Adipocyte (in vitro differentiated cells): Measurements from ENCODE around the gene CCNT1.
A peak's percentile ranks its signal among the peaks of the same experiment; 100 is the strongest.
"Not testable (repeated sequence)": the region's sequence is repeated elsewhere in the genome, so short reads cannot be mapped to it uniquely, and the experiment has no call there.

Source experiments
- DNase-seq: peaks from one replicate; pipeline ENCODE4 v3.0.0-alpha.2; 2015; ENCODE audit warnings: low read depth
- H3K27me3 ChIP-seq: replicated peaks from 2 replicates; pipeline ENCODE4 v1.7.0; 2013; ENCODE audit warnings: mild to moderate bottlenecking, low read length, moderate library complexity; ENCODE audit not compliant: control insufficient read depth, insufficient read depth
- H3K36me3 ChIP-seq: 2 replicates; pipeline ENCODE4 v1.7.0; 2013; ENCODE audit warnings: low read length, mild to moderate bottlenecking, moderate library complexity; ENCODE audit not compliant: control insufficient read depth, insufficient read depth, severe bottlenecking
- H3K4me1 ChIP-seq: 2 replicates; pipeline ENCODE4 v1.7.0; 2013; ENCODE audit warnings: mild to moderate bottlenecking, low read length, moderate library complexity; ENCODE audit not compliant: control insufficient read depth, insufficient read depth
- H3K4me3 ChIP-seq: 2 replicates; pipeline ENCODE4 v1.7.0; 2013; ENCODE audit warnings: mild to moderate bottlenecking, low read length, moderate library complexity
- H3K9ac ChIP-seq: 2 replicates; pipeline ENCODE4 v1.7.0; 2013; ENCODE audit warnings: mild to moderate bottlenecking, low read length, moderate library complexity
- H3K9me3 ChIP-seq: 2 replicates; pipeline ENCODE4 v1.7.0; 2013; ENCODE audit warnings: mild to moderate bottlenecking, low read length, moderate library complexity; ENCODE audit not compliant: control insufficient read depth

Gene CCNT1

GRCh38 chr12:48690990-48691389, 25.5 kb downstream of the CCNT1 start:
- peaks cover 80% of the 10 kb centered on the region for H3K36me3 ChIP-seq
- no peaks in the 10 kb centered on the region for H3K27me3 ChIP-seq
- H3K4me1 ChIP-seq = peaks cover 25% of the 10 kb centered on the region
- no peak overlapping the region for H3K9ac ChIP-seq
- H3K9me3 ChIP-seq = no peaks in the 10 kb centered on the region
- DNase-seq = no peak
- H3K4me3 ChIP-seq = no peak overlapping the region

DNA sequence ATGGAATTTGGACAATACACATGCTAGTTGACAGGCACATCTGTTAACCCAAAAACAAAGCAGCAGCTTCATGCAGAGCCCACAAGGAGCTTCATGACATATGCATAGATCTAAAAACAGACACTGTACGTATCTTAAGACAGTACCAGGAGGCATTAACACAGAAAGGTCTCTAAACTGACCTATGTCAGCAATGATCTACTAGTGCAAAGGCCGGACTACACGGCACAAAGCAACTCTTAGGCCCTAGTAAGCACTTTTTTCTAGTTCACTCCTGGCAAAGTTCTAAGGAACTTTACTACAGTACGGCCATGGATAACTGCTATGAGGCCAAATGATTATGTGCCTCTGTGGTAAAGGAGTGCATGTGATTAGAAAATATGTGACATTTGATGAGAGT, 26.1 kb downstream of the CCNT1 start:
- H3K4me3 ChIP-seq = no peak overlapping the region
- no peaks in the 10 kb centered on the region for H3K9me3 ChIP-seq
- H3K27me3 ChIP-seq = no peaks in the 10 kb centered on the region
- peaks cover 74% of the 10 kb centered on the region for H3K36me3 ChIP-seq
- no peak overlapping the region for H3K9ac ChIP-seq
- H3K4me1 ChIP-seq = peaks cover 19% of the 10 kb centered on the region
- DNase-seq = no peak

DNA sequence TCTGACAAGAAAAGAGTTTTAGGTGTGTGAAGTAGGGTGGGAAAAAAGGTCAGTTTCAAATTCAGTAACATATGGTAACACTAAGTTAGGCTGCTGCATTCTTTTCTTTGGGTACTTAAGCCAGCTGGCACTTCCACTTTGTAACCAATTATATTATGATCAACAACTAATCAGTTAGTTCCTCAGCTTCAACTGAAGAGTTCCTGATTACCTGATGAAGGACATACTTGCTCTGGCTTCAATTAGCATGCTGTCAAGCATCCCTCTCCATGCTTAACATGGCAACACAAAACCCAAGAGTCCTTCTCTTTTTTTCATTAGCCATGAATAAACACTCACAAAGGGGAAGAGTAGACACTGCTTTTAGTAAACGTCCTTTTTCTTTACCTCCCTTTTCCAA, 27.7 kb downstream of the CCNT1 start:
- H3K4me1 ChIP-seq = peaks cover 19% of the 10 kb centered on the region
- no peak for DNase-seq
- H3K9ac ChIP-seq = no peak overlapping the region
- H3K9me3 ChIP-seq = no peaks in the 10 kb centered on the region
- H3K36me3 ChIP-seq = peaks cover 59% of the 10 kb centered on the region
- no peaks in the 10 kb centered on the region for H3K27me3 ChIP-seq
- H3K4me3 ChIP-seq = no peak overlapping the region

GRCh38 chr12:48687592-48687991, 28.9 kb downstream of the CCNT1 start:
- H3K9me3 ChIP-seq = no peaks in the 10 kb centered on the region
- H3K4me3 ChIP-seq = no peak overlapping the region
- peaks cover 16% of the 10 kb centered on the region for H3K4me1 ChIP-seq
- no peaks in the 10 kb centered on the region for H3K27me3 ChIP-seq
- H3K9ac ChIP-seq = no peak overlapping the region
- H3K36me3 ChIP-seq = peaks cover 46% of the 10 kb centered on the region
- DNase-seq = no peak

DNA sequence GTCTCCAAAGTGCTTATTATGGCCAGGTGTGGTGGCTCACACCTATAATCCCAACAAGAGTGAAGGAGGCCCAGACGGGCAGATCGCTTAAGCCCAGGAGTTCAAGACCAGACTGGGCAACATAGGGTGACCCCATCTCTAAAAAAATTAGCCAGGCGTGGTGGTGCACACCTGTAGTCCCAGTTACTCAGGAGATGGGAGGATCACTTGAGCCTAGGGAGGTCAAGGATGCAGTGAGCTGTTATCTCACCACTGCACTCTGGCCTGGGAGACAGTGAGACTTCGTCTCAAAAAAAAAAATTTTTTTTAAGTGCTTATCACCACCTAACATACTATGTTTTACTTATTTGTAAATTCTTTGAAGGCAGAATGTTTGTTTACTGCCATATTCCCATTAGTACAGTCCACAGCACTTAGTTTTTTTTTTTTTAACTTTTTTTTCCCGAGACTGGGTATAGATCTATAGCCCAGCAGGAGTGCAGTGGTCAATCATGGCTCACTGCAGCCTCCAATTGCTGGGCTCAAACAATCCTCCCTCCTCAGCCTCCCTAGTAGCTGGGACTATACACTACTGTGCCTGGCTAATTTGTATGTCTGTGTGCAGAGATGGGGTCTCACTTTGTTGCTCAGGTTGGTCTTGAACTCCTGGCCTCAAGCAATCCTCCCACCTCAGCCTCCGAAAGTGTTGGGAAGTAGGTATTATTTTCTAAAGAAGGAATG, 29.7 kb downstream of the CCNT1 start:
- Histone ChIP-seq H3K36me3 (peaks cover 39% of the 10 kb centered on the region), H3K9ac (no peak overlapping the region), H3K4me1 (peaks cover 12% of the 10 kb centered on the region), H3K9me3 (no peaks in the 10 kb centered on the region), H3K27me3 (no peaks in the 10 kb centered on the region), H3K4me3 (no peak overlapping the region)
- no peak for DNase-seq

DNA sequence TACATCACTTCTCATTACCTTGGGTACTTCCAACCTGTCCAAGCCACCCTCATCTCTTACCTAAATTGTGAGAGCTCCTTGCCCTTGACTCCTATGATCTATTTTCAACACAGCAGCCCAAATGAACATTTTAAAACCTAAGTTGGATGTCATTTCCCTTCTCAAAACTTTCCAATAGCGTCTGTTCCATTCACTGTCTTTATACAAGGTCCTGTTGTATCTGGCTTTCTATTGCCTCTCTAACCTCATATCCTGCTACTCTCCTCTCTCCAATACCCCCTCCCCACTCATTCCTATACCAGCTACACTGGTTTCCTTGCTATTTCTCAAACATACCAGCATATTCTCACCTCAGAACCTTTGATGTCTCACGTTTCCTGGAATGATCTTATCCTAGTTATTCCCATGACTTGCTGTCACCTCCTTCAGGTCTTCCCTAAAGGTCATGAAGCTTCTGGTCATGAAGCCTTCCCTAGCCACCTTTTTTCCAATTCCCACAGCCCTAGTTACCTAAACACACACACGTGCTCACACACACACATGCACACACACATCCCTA, 30.4 kb downstream of the CCNT1 start:
- H3K4me1 ChIP-seq = peaks cover 9% of the 10 kb centered on the region
- H3K4me3 ChIP-seq = no peak overlapping the region
- H3K36me3 ChIP-seq = peaks cover 36% of the 10 kb centered on the region
- no peak overlapping the region for H3K9ac ChIP-seq
- no peak for DNase-seq
- no peaks in the 10 kb centered on the region for H3K9me3 ChIP-seq
- H3K27me3 ChIP-seq = no peaks in the 10 kb centered on the region

DNA sequence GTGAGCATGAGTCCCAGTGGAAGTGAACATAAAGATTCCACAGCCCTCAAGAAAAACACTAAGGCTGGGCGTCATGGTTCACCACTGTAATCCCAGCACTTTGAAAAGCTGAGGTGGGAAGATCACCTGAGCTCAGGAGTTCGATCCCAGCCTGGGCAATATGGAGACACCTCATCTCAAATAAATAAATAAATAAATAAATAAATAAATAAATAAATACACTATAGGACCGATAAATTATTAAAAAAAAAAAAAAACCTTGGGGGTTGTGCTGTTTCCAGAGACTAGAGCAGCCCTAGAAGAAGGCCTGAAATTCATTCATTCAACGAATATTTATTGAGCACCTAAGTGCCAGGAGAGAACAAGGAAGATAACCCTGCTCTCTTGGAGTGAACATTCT, 33.0 kb downstream of the CCNT1 start:
- Histone ChIP-seq H3K4me1 (peaks cover 27% of the 10 kb centered on the region), H3K9ac (no peak overlapping the region), H3K27me3 (no peaks in the 10 kb centered on the region), H3K36me3 (peaks cover 30% of the 10 kb centered on the region), H3K4me3 (no peak overlapping the region), H3K9me3 (no peaks in the 10 kb centered on the region)
- no peak for DNase-seq

- Histone ChIP-seq H3K27me3 (no peaks in the 10 kb centered on the region), H3K9ac (no peak overlapping the region), H3K4me1 (peaks cover 33% of the 10 kb centered on the region), H3K4me3 (peak overlapping the region; percentile 92), H3K36me3 (peaks cover 32% of the 10 kb centered on the region), H3K9me3 (no peaks in the 10 kb centered on the region)
- no peak for DNase-seq
Measured at GRCh38 chr12:48682927-48683326, 33.6 kb downstream of the CCNT1 start.

GRCh38 chr12:48682533-48682905, 34.0 kb downstream of the CCNT1 start:
- Histone ChIP-seq H3K36me3 (peaks cover 33% of the 10 kb centered on the region), H3K4me3 (peak overlapping the region; percentile 92), H3K4me1 (peaks cover 37% of the 10 kb centered on the region), H3K9ac (peak overlapping the region; percentile 98)
- not testable (repeated sequence) for H3K27me3 ChIP-seq, DNase-seq, H3K9me3 ChIP-seq

DNA sequence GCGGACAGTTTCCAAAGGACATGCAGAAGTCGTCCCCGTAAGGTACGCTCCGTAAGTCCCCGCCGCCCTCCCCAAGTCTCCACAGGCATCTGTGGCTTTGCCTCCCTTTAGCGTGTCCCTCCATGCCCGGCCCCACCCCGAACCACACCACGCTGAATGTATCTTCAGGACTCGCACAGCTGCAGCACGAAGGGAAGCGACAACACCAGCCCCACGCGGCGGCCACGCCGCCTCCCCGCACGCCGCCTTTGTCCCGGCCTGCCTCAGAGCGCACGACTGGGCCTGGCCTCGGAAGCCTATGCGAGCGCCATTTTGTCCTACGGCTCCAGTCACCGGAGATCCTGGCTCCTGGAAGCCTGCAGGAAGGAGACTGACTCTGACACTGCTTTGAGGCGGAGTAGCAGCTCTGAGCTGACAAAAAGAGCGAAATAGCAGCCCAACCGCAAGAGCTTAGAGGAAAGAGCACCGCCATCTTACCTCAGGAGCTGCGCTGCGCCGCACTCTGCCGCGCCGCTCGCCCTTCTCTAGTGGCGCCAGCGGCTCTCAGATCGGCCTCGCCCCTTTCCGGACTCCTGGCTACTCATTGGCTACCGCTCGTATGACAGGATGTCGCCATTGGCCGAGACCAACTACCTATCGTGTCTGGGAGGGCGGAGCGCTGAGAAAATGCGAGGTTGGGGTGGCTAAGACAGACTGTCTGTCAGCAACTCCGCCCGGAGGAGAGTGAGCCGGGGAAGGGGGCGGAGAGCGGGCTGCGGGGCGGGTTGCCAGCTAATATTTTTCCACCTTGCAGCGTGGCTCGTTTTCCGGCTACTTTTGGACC, 34.6 kb downstream of the CCNT1 start, which contains the start of gene KANSL2:
Gene KANSL2 (minus strand): TSS at position 529 of the 823 bp plus-strand sequence. CDS start 606 bp downstream, outside the sequence.
- no peaks in the 10 kb centered on the region for H3K9me3 ChIP-seq
- peak within 1 kb of the TSS; percentile 92 for H3K4me3 ChIP-seq
- peaks cover 32% of the 10 kb centered on the region for H3K36me3 ChIP-seq
- peak within 1 kb of the TSS; percentile 98 for H3K9ac ChIP-seq
- no peaks in the 10 kb centered on the region for H3K27me3 ChIP-seq
- H3K4me1 ChIP-seq = peaks cover 41% of the 10 kb centered on the region
- peak; percentile 100 for DNase-seq

DNA sequence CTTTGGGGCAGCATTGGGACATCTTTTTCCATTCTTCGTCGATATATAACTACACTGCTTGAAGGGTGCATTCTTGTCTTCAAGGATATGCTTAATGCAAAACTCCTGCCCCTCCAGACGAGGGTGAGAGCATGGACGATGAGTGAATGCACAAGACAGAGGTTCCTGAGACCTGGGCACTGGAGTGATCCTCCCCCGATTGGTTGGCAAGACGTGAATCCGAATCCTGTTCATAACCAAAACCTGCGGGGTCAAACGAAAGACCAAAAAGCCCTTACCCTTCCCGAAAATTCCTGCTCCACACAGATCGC, 35.2 kb downstream of the CCNT1 start:
- H3K4me3 ChIP-seq = peak overlapping the region; percentile 92
- H3K4me1 ChIP-seq = peaks cover 41% of the 10 kb centered on the region
- peaks cover 36% of the 10 kb centered on the region for H3K36me3 ChIP-seq
- peak; percentile 49 for DNase-seq
- no peaks in the 10 kb centered on the region for H3K27me3 ChIP-seq
- peak overlapping the region; percentile 98 for H3K9ac ChIP-seq
- H3K9me3 ChIP-seq = no peaks in the 10 kb centered on the region
